Heart left ventricle (tissue), 13 donors: Measurements from ENCODE around the gene CGB8.
"Not testable (repeated sequence)": the region's sequence is repeated elsewhere in the genome, so short reads cannot be mapped to it uniquely, and the experiment has no call there.

Source experiments
- POLR2A ChIP-seq, 2 donors: fragments of 450-650 bp; IDR thresholded peaks; one replicate each; pipeline ENCODE4 v1.6.1; 2017; ENCODE audit warnings: antibody characterized with exemption in 2 of 2, mild to moderate bottlenecking in 2 of 2, moderate library complexity in 2 of 2
- TF ChIP-seq, protein P1 (sequence below), 12 donors: fragments of 200-600 bp; sonication (generic) in 4 of 12; IDR thresholded peaks; one replicate each; pipeline versions ENCODE4 v1.5.0 to v1.8.0; 2018 to 2022; ENCODE audit warnings: antibody characterized with exemption in 12 of 12, mild to moderate bottlenecking in 5 of 12
- donor health status: ischemic (EF 13 %, LVEDD 7.1; RV severe dilation, severe dysfunction).
- donor health status: DM: no; HTN: yes; CAD: no.
- donor health status: DM: no; HTN: no; CAD: no.
- donor health status: ischemic (EF 25% LVEDD 6.9; RV normal size, moderate dysfunction).
- donor health status: ischemic (EF 25% LVEDD 5.7; RV mildly dilated, moderate dysfunction).
- donor health status: ischemic (EF 35%, LVEDD 5.7; RV mildly dilated, moderate dysfunction).
- donor health status: nonischemic (EF 11% LVEDD 7.7; RV severe dilation, severe dysfunction).
- donor health status: DM: yes; HTN: yes; CAD: no.
- donor health status: PGD.
- donor health status: ischemic (EF 29% LVEDD 5.4; RV normal size, mild dysfunction).
- donor health status: nonischemic (EF 23%, LVEDD 6.1; RV moderate dilation, normal function).

DNA sequence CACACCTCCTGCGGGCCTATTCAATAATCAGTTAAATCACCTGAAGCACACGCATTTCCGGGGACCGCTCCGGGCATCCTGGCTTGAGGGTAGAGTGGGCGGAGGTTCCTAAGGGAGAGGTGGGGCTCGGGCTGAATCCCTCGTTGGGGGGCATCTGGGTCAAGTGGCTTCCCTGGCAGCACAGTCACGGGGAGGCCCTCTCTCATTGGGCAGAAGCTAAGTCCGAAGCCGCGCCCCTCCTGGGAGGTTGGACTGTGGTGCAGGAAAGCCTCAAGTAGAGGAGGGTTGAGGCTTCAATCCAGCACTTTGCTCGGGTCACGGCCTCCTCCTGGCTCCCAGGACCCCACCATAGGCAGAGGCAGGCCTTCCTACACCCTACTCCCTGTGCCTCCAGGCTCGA is 5.4 kb downstream of the CGB8 start, which contains the start of gene CGB5:
- TF ChIP-seq, protein P1, sequence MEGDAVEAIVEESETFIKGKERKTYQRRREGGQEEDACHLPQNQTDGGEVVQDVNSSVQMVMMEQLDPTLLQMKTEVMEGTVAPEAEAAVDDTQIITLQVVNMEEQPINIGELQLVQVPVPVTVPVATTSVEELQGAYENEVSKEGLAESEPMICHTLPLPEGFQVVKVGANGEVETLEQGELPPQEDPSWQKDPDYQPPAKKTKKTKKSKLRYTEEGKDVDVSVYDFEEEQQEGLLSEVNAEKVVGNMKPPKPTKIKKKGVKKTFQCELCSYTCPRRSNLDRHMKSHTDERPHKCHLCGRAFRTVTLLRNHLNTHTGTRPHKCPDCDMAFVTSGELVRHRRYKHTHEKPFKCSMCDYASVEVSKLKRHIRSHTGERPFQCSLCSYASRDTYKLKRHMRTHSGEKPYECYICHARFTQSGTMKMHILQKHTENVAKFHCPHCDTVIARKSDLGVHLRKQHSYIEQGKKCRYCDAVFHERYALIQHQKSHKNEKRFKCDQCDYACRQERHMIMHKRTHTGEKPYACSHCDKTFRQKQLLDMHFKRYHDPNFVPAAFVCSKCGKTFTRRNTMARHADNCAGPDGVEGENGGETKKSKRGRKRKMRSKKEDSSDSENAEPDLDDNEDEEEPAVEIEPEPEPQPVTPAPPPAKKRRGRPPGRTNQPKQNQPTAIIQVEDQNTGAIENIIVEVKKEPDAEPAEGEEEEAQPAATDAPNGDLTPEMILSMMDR (IDR thresholded peaks at IDR 0.05): not testable (repeated sequence)
- TF ChIP-seq POLR2A (IDR thresholded peaks at IDR 0.05): not testable (repeated sequence)
